ENCODE data around the gene KRTAP10-4.
"Not testable (repeated sequence)": the region's sequence is repeated elsewhere in the genome, so short reads cannot be mapped to it uniquely, and the experiment has no call there.

Gene KRTAP10-4

DNA sequence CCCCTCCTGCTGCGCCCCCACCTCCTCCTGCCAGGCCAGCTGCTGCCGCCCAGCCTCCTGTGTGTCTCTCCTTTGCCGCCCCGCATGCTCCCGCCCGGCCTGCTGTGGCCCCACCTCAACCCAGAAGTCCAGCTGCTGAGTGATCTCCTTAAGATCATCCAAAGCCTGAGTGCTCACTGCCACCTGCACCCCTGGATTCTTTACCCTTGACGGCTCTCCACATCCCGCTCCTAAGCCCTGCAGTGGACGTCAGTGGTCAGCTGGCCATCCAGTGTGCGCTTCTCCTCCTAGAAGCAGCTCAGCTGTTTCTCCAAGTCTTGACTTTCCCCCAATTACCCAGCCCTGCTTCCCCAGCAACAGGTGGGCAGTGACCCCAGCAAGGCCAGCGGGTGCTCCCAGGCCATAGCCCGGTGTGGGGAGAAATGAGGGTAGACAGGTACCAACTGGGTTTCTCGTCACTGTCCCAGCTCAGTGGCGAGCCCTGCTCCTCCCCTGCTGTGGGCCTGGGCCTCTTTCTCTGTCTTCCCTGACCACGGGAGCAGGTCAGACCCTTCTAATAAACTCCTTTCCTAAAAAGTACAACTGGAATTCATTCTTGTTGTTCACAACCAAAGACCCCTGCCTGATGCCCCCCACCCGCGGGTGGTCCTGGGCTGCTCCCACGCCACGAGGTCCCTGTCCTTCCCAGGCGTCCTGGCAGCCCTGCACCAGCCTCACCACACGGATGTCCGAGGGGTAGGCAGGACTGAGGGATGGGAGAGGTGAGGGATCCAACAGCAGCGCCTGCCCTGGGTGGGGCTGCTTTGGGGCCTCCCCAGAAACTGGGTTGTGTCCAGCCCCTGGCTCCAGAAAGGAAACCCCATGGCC lies 28.3 kb downstream of the KRTAP10-4 start:
- no peak for DNase-seq

DNA sequence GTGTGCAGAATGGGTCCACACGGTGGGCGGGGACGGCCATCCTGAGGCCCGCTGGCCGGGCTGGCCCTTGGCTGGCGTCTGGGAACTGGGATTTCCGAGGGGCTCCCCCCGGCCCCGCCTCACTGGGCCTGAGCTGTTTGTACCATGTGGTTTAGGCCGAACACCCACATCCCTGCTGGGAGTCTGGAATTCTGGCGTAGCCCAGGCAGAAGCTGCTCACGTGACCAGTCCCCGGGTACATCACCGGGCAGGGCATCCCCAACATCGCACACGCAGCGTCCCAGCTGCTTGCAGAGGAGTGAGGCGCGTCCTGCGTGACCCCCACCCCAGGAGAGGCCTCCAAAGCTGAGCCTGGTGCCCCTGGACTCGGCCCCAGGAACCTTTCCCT lies 28.9 kb downstream of the KRTAP10-4 start:
- no peak for DNase-seq

DNA sequence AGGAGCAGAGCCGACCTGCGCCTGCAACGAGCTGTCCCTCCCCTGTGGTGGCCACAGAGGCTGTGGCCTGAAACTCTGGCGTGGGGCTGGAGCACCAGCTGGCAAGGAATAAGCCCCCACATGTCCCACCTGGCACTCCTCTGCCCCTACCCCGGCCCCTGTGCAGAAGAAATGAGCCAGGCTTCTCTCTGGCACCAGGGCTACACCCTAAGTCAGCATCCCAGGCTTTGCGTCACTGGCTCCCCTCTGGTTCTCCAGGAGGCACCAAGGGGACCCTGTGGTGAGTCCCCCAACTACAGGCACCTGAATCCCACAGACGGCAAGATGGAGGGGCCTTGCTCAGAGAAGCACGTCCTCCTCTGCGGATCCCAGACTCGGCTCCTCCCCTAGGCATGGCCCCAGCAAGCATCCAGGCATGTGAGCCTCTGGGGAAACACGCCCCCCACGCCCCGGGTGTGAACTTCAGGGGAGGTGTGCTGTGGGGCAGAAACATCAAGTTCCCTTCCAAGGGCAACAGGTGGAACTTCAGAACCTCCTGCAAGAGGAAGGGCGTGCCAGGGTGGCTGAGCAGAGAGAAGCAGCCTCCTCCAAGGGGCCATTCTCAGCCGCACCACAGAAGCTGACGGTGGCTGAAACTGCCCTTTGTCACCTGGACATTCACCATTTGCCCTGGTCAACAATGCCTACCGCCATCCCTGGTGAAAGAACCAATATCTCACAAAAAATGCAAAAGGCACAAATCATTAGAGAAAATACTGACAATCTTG lies 29.8 kb downstream of the KRTAP10-4 start:
- DNase-seq = no peak

DNA sequence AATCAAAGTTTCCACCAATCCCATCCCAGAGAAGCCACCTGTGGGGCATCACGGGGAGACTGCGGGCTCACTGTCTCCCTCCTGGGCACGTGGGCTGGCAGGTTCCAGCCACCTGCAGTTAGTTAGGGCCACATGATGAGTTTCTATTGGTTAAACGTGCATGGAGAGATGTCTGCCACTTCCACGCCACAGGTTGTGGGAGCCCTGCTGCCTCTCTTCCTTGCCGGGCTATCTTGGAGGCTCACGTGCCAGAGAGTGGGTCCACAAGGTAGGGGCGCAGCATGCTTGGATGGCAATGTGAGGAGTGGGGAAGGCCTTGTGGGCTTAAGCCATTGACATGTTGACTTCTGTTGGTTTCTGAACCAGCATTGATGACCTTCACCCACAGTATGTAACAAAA lies 30.4 kb downstream of the KRTAP10-4 start:
- DNase-seq = no peak

DNA sequence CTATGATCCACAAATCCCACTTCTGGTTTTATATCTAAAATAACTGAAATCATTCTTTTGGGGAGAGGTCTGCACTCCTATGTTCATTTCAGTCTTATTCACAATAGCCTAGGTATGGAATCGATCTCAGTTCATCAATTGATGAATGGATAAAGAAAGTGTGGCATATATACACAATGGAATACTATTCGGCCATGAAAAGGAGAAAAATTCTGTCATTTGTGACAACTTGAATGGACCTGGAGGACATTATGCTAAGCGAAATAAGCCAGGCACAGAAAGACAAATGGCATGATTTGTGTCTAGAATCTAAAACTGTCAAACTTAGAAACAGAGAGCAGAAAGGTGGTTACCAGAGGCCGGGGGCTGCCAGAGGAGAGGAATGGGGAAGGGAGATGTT lies 33.0 kb downstream of the KRTAP10-4 start:
- no peak for DNase-seq

DNA sequence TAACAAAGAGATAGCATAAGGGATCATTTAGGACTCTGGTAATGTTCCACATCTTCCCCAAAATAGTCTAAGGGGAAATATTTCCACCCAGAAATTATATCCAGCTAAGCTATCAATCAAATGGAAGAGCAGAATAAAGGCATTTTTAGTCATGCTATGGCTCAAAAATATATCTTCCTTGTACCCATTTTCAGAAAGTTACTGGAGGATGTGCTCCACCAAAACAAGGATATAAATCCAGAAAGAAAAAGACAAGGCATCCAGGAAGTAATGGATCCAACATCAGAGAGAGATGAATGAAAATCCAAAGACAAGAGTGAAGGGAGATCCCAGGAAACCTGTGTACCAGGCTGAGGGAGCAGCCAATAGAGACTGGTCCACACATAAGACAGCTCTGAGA lies 35.7 kb downstream of the KRTAP10-4 start:
- DNase-seq = no peak

DNA sequence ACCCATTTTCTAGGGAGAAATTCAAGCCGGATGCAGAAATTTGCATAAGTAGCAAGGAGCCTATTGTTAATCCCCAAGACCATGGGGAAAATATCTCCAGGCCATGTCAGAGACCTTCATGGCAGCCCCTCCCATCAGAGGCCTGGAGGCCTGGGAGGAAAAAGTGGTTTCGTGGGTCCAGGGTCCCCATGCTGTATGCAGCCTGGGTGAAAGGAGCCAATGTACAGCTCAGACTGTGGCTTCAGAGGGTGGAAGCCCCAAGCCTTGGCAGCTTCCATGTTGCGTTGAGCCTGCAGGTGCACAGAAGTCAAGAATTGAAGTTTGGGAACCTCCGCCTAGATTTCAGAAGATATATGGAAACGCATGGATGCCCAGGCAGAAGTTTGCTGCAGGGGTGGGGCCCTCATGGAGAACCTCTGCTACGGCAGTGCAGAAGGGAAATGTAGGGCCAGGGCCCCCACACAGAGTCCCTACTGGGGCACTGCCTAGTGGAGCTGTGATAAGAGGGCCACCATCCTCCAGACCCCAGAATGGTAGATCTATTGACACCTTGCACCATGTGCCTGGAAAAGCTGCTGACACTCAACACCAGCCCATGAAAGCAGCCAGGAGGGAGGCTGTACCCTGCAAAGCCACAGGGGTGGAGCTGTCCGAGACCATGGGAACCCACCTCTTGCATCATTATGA lies 36.8 kb downstream of the KRTAP10-4 start:
- DNase-seq = not testable (repeated sequence)

DNA sequence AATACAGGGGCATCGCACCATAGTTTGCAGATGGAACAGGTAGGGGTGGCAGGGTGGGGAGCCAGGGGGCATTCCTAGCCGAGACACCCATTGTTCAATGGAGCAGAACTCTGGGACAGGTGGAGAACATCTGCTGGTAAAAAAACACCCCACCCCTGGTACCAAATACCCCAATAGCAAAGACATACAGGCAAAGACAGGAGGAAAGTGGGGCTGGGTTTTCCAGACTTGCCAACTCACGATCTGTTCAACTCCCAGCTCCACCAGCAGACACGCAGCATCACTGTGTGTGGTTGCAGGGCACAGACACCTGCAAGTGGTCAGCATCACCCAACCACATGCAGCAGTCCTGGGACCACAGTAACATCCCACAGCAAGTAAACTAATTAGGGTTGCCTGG lies 38.0 kb downstream of the KRTAP10-4 start:
- no peak for DNase-seq

DNA sequence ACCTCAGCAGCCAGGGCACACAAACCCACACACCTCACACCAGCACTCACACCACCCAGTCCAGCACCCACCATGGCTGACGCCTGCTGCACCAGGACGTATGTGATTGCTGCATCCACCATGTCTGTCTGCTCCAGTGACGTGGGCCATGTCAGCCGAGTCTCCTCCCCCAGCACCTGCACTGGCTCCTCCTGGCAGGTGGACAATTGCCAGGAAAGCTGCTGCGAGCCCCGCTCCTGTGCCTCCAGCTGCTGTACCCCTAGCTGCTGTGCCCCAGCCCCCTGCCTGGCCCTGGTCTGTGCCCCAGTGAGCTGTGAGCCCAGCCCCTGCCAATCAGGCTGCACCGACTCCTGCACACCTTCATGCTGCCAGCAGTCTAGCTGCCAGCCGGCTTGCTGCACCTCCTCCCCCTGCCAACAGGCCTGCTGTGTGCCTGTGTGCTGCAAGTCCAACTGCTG lies 38.5 kb downstream of the KRTAP10-4 start, which contains the start of gene KRTAP10-8:
Gene KRTAP10-8, plus strand, starts transcription at position 51 of the 458 bp plus-strand sequence. Its CDS starts 22 bp downstream, at position 73.
- no peak for DNase-seq

DNA sequence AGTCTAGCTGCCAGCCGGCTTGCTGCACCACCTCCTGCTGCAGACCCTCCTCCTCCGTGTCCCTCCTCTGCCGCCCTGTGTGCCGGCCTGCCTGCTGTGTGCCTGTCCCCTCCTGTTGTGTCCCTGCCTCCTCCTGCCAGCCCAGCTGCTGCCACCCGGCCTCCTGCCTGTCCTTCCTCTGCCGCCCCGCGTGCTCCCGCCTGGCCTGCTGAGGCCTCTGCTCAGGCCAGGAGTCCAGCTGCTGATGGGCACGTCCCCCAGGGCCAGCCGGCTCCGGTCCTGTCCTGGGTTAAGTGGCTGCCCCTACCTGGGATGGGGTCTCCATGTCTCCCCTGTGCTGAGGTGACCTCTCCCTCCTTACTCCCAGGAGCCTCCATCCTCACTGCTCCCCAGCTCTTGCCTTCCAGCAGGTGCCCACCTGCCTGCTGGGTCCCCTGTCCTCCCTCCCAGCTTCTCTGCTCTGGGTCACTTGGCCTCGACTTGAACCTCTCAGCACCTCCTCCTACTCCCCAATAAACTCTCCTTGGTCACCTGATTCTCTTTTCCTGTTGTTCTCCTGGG lies 39.2 kb downstream of the KRTAP10-4 start:
- no peak for DNase-seq

DNA sequence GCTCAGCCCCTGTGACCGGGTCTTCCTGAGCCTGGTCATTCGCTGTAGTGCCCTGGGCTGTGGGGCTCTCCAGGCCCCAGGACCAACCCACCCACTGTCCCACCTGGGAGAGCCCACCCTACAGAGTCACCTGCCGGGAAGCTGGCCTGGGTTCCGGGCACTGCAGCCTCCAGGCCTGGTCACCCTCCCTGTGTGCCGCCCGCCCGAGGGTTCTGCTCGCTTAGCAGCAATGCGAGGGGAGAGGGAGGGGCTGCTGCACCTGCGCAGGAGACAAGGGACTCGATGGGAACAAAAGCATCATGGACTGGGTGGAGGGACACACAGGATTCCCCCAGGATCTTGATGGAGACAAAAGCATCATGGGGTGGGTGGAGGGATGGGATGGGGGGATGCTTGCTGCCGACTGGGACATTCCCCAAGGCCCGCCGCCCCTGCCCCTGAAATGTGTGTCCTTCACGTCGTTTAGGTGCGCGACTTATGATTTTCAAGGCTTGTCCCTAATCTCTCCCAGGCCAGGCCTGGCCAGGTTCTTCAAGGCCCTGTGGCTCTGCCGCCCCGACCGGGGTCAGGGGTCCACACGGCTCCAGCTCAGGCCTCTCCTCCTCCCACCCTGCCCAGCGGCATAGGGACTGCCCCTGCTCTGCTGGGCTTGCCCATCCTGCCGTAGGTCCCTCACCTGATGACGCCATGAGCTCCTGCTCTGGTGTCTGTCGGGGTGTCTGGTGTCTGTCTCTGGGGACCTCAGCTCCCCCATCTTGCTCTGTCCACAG lies 40.0 kb downstream of the KRTAP10-4 start:
- DNase-seq = no peak

DNA sequence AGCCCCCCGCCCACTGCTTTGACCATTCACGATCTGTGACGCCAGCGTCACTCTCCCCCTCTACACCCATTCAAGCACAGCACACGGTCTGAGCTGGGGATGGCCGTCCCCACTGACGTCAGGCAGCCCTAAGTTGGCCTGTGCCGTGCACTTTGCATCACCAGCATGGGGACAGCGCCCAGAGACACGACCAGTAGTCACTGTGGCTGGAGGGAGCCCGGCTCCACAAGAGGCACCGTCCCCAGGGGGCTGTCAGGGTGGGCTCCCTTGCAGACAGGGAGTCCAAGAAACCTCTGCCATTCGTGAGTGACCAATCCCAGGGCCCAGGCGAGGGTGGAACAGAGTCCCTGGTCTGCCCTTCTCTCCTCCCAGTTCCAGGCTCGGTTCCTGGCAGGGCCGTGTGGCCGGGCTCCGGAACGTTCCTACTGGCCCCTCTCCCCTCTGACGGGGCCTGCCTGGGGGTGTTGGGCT lies 40.7 kb downstream of the KRTAP10-4 start:
- DNase-seq = no peak

DNA sequence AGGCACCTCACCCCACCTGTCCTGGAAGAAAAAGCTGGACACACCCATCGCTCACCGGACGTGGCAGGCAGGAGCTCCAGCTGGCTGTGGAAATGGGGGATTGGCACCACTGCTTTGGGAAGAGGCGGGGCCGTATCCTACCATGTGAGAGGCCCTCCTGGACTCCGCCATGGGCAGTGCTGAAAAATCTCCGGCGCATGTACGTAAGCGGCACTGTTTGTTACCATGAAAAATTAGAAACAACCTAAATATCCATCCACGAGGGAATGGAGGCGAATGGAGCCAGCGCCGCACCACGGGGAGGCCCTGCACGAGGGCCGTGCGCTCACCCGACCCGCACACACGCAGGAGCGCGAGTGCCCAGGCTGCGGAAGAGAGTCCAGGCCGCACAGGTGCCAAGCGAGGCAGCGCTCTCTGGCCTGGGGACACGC lies 41.4 kb downstream of the KRTAP10-4 start:
- DNase-seq = no peak

DNA sequence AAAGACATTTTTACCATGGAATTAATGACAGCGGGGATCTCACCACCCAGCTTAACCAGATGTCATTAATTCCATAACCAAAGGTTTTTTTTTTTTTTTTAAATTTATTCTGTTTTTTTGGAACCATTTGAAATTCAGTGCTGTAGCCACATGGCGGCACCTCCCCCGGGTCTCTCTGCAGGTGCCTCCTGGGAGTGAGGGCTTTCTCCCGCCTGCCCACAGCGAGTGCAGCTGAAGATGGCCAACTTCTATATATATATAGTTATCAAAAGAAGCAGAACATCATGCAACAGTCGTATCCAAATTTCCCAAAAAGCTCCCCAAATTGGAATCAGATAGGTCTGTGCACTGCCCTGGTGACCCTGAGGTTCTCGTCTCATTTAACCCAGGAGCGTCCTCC lies 41.9 kb downstream of the KRTAP10-4 start:
- no peak for DNase-seq

DNA sequence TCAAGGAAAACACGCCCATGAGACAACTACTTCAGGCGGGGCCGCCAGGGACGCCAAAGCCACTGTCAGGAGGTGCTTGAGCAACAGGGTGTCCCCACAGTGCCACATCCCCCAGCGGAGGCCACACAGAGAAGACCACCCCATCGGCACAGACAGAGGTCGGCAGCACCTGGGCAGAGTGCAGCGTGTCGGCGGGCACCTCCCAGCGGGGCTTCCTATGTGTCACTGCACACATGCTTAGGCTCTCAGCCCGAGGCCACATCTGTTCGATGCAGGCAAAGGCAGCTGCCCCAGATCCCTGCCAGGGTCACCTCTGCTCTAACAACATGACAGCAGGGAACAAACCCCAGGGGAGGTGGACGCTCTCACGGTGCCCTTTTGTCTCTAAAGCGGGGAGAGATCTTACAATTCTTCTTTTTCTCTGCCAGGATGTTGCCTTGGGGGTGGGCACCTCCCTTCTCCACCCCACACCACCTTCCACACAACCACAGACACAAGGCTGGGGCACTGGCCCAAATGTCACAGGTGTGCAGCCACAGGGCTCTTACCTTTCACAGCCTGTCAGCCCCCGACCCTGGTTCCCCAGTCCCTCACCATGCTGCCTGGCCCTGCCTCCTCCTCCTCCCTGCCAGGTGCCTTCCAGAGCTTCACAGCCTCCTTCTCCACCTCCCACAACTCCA lies 42.5 kb downstream of the KRTAP10-4 start:
- DNase-seq = no peak

DNA sequence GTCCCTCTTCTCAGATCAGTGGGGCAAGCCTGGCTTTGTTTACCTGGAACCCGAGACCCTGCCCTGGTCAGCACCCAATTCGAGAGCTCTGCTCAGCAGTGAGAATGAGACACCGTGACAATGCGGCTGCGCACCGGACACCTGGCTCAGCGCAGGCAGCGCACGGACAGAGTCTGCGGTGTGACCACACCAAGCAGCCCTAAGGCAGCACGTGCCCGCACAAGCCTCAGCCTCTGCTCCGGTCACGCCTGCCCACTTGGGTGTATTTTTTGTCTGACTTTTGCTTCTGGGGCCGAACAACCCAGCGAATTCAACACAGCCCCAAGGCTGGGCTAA lies 43.0 kb downstream of the KRTAP10-4 start:
- DNase-seq = no peak

DNA sequence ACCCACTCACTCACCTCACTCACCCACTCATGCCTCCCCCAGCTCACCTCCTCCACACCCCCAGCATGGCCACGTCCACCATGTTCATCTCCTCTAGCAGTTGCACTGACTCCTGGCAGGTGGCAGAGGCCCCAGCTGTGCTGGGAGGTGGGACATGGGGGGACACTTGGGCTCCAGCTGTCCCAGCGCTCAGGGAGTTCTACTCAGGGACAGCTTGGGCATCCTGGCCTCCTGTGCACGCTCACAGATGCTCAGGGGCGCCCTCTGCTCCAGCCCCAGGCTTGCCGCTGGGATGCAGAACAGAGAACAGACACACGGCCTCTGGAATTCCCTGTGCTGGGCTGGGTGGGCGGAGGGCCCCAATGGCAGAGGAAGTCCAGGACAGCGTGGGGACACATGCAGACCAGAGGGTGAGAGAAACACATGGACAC lies 43.6 kb downstream of the KRTAP10-4 start:
- no peak for DNase-seq

DNA sequence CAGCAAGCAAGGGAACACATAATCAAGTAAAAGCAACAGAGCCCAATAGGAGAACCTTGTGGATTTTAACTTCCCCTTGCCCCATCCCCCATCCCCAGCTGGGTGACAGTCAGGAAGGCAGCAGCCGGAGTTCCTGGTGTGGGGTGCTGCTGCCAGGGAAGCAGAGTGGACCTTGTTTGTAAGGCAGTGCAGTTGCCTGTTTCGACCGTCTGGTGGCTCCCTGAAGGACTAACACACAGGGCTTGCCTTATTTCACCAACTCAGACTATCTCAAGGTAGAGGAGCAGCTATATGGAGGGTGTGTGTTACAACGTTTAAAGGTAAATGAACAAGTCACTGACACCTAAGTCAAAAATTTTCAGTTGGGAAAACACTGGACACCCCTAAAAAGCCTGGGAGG lies 45.0 kb downstream of the KRTAP10-4 start:
- DNase-seq = no peak

DNA sequence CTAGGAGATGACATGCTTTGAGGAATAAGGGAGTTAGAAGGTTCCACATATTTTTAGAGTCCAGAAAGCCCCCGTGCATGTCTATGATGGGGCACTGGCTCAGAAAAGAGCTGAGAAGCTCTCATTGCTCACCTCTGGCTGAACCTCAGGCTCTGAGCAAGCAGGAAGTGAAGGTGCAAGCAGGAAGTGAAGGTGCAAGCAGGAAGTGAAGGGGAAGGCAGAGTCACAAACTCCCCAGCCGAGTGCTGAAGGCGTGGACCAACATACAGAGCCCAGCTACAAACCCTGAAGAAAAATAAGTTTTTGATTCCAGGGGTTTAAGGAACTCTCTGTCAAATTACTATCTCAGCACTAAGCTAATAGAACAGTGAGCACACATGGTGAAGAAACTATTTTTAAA lies 45.4 kb downstream of the KRTAP10-4 start:
- no peak for DNase-seq

DNA sequence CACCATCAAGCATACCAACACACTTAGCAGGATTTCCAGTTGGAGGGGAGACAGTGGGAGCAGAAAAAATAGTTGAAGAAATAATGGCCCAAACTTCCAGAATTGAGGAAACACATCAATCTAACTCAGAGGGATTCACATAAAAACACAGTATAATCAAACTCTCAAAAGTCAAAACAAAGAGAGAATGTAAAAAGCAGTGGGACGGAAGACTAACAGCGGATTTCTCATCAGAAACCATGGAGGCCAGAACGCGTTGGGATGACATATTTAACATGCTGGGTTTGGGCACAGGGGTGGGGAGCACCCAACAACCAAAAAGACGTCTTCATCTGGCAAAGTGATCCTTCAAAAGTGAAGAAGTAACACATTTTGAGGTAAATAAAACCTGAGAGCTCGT lies 46.4 kb downstream of the KRTAP10-4 start:
- no peak for DNase-seq

DNA sequence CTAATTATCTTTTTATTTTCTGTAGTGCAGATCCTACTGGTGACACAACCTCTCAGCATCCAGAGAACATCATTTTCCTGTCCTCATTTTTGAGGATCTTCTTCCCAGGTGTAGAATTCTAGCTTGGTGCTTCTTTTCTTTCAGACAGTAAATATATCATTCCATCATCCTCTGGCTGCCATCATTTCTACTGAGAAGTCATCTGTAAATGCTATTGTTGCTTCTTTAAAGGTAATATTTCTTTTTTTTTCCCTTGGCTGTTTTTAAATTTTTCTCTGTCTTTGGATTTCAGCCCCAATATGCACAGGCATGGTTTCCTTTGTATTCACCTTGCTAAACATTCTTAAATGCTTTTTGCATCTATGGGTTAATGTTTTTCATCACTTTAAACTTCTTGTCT lies 50.0 kb downstream of the KRTAP10-4 start:
- no peak for DNase-seq

Data from T1000 (cell line).